NB4 (cell line): Measurements from ENCODE around the gene MFSD11.
"Not testable (repeated sequence)": the region's sequence is repeated elsewhere in the genome, so short reads cannot be mapped to it uniquely, and the experiment has no call there.

ENCODE experiments used
- DNase-seq: peaks from one replicate; pipeline ENCODE4 v3.0.0; 2010; ENCODE audit warnings: low read depth
- H3K4me3 ChIP-seq: one replicate; pipeline ENCODE4 v1.5.1; 2011; ENCODE audit warnings: mild to moderate bottlenecking, low read depth, low read length, moderate library complexity
- CTCF ChIP-seq: IDR thresholded peaks from one replicate; pipeline ENCODE4 v1.5.1; 2012; ENCODE audit warnings: low read depth, low read length
- MYC ChIP-seq: IDR thresholded peaks from 2 replicates; pipeline ENCODE4 v1.6.1; 2011; ENCODE audit warnings: low read depth, low read length
- POLR2A ChIP-seq: IDR thresholded peaks from 2 replicates; pipeline ENCODE4 v1.6.1; 2011; ENCODE audit warnings: mild to moderate bottlenecking; ENCODE audit not compliant: insufficient read length; ENCODE audit errors: extremely low read depth
- TF ChIP-seq, protein P1 (sequence below): IDR thresholded peaks from 2 replicates; pipeline ENCODE4 v1.6.1; 2011; ENCODE audit warnings: low read depth, low read length

Gene MFSD11

DNA sequence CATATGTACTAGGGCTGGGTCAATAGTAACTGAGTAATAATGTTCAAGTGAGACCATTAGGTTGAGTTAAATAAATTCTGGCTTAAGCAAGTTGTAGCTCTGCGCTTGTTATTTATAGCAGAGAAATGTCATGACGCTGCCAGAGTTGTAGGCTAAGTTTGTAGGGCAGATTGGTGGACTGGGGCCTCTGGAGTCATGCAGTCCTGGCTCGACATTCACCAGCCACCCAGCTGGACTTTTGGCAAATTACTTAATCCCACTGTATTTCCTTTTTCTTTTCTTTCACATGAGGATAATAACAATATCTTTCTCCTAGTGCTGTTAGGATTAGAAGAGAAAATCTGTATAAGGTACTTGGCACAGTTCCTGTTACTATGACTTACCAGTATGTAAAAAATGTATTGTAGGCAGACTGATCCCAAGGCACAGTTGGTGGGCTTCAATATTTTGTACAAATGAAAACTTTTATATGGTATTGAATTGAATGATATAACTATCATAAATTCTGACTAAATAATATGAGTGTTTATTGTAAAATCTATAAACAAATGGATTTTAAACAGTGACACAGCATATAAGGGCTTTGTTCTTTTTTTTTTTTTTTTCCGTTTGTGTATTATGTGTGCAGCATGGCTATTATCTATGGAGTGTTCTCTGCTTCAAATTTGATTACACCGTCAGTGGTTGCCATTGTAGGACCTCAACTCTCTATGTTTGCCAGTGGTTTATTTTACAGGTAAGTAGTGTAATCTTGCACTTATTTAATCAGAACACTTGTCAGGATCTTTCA lies 2.6 kb downstream of the MFSD11 start:
- H3K4me3 ChIP-seq: no peak overlapping the region
- DNase-seq: no peak

GRCh38 chr17:76742958-76743357 lies 5.0 kb downstream of the MFSD11 start:
- no peak for TF ChIP-seq MYC
- no peak for TF ChIP-seq POLR2A
- TF ChIP-seq, protein P1, sequence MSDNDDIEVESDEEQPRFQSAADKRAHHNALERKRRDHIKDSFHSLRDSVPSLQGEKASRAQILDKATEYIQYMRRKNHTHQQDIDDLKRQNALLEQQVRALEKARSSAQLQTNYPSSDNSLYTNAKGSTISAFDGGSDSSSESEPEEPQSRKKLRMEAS: no peak
- no peak for TF ChIP-seq CTCF
- H3K4me3 ChIP-seq: no peak overlapping the region
- DNase-seq: no peak

More for the DNA sequence above, 2.6 kb downstream of the MFSD11 start:
- TF ChIP-seq, protein P1: no peak
- no peak for TF ChIP-seq POLR2A
- no peak for TF ChIP-seq MYC
- no peak for TF ChIP-seq CTCF

DNA sequence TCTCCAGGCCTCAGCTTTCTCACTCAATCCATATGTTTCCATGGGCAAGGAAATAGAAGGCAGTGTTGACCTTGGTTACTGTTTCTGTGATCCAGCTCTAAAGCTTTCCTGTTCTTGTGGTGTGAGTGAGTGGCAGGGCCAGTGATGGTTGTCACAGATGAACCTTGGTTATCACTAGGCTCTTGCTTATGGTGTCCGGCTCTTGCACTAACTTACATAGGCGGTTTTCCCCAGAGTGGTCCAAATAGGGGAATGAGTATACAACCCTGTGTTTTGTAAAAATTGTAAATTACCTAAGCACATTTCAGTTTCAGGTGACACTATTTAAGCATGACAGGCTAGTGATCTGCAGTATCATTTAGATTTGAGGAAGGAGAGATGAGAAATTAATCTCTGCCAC lies 6.8 kb downstream of the MFSD11 start:
- TF ChIP-seq CTCF (no peak), MYC (no peak), POLR2A (no peak)
- TF ChIP-seq, protein P1: no peak
- DNase-seq: no peak
- no peak overlapping the region for H3K4me3 ChIP-seq

DNA sequence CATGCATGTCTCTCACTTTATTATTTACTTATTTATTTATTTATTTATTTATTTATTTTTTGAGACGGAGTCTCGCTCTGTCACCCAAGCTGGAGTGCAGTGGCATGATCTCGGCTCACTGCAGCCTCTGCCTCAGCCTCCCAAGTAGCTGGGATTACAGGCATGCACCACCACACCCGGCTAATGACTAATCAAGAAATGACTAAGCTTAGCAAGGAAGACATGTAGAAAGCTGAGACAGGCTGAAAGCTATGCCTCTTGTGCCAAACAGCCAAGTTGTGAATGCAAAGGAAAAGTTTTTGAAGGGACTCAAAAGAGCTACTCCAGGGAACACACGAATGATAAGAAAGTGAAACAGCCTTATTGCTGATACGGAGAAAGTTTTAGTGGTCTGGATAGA lies 7.9 kb downstream of the MFSD11 start:
- not testable (repeated sequence) for H3K4me3 ChIP-seq, DNase-seq

GRCh38 chr17:76747716-76748363 lies 9.9 kb downstream of the MFSD11 start:
- no peak for DNase-seq
- H3K4me3 ChIP-seq: no peak overlapping the region
- TF ChIP-seq CTCF (no peak), MYC (no peak), POLR2A (no peak)
- TF ChIP-seq, protein P1: no peak

DNA sequence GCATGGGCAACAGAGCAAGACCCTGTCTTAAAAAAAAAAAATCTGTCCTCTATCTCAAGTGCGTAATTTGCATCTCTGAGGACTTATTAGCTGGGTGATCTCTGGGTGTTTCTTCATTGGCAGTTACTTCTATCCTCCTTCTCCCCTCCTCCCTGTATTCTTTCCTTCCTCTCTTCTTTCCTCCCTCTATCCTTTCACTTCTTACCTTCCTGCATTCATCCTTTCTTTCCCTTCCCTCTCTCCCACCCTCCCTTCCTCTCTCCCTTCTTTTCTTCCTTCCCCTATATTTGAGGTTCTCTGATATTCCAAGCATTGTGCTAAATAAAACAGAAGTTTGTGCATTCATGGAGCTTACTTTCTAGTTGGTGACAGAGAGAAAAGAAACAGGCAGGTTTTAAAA lies 10.7 kb downstream of the MFSD11 start:
- TF ChIP-seq POLR2A: no peak
- no peak overlapping the region for H3K4me3 ChIP-seq
- DNase-seq: no peak
